SK-N-SH treated with all-trans-retinoic acid at 6 μM for 48 hours (cell line): ENCODE measurements around the gene GPATCH2.
"Not testable (repeated sequence)": the region's sequence is repeated elsewhere in the genome, so short reads cannot be mapped to it uniquely, and the experiment has no call there.

Experiments used
- ATAC-seq: fragments of 200-7000 bp; cut with Tn5 transposase; 3 replicates; pipeline ENCODE4 v1.9.1; 2020; ENCODE audit warnings: mild to moderate bottlenecking, moderate library complexity
- ARNTL ChIP-seq: fragments of 450-650 bp; formaldehyde crosslinking; IDR thresholded peaks from 2 replicates; pipeline ENCODE4 v1.5.0; 2020; ENCODE audit warnings: low read depth, mild to moderate bottlenecking, moderate library complexity, borderline replicate concordance
- BACH2 ChIP-seq: fragments of 250-450 bp; sonication (Bioruptor Pico); IDR thresholded peaks from 2 replicates; pipeline ENCODE4 v1.9.0; 2021; ENCODE audit warnings: mild to moderate bottlenecking, borderline replicate concordance
- CREB5 ChIP-seq: fragments of 250-450 bp; sonication (Bioruptor Pico); IDR thresholded peaks from 2 replicates; pipeline ENCODE4 v1.5.1; 2020; ENCODE audit warnings: low read depth, mild to moderate bottlenecking, moderate library complexity
- CSDC2 ChIP-seq: fragments of 250-450 bp; sonication (Bioruptor Pico); IDR thresholded peaks from 2 replicates; pipeline ENCODE4 v1.5.0; 2020; ENCODE audit warnings: mild to moderate bottlenecking, moderate library complexity
- ESRRG ChIP-seq: fragments of 250-450 bp; sonication (Bioruptor Pico); IDR thresholded peaks from 2 replicates; pipeline ENCODE4 v1.6.1; 2021; ENCODE audit warnings: mild to moderate bottlenecking
- GLIS3 ChIP-seq: fragments of 250-450 bp; sonication (Bioruptor Pico); IDR thresholded peaks from 2 replicates; pipeline ENCODE4 v1.5.0; 2020; ENCODE audit warnings: mild to moderate bottlenecking, moderate library complexity
- ISL1 ChIP-seq: fragments of 250-450 bp; sonication (Bioruptor Pico); IDR thresholded peaks from 2 replicates; pipeline ENCODE4 v2.1.2; 2022; ENCODE audit warnings: mild to moderate bottlenecking, moderate library complexity
- OSR1 ChIP-seq: fragments of 250-450 bp; sonication (Bioruptor Pico); IDR thresholded peaks from 2 replicates; pipeline ENCODE4 v1.8.0; 2022; ENCODE audit warnings: moderate library complexity, mild to moderate bottlenecking, inconsistent platforms
- PATZ1 ChIP-seq: fragments of 250-450 bp; sonication (Bioruptor Pico); IDR thresholded peaks from 2 replicates; pipeline ENCODE4 v1.8.0; 2020; ENCODE audit warnings: mild to moderate bottlenecking, moderate library complexity, borderline replicate concordance
- SNAI2 ChIP-seq: fragments of 250-450 bp; sonication (Bioruptor Pico); IDR thresholded peaks from 2 replicates; pipeline ENCODE4 v1.5.0; 2020; ENCODE audit warnings: mild to moderate bottlenecking, moderate library complexity
- TCF4 ChIP-seq: fragments of 250-450 bp; sonication (Bioruptor Pico); IDR thresholded peaks from 2 replicates; pipeline ENCODE4 v1.8.0; 2021; ENCODE audit warnings: mild to moderate bottlenecking, moderate library complexity, borderline replicate concordance
- TOX ChIP-seq: fragments of 250-450 bp; sonication (Bioruptor Pico); IDR thresholded peaks from 2 replicates; pipeline ENCODE4 v1.8.0; 2021; ENCODE audit warnings: mild to moderate bottlenecking, moderate library complexity, borderline replicate concordance
- TSHZ2 ChIP-seq: fragments of 250-450 bp; sonication (Bioruptor Pico); IDR thresholded peaks from 2 replicates; pipeline ENCODE4 v1.5.0; 2020; ENCODE audit warnings: mild to moderate bottlenecking, moderate library complexity
- ZC3H10 ChIP-seq: fragments of 250-450 bp; sonication (Bioruptor Pico); IDR thresholded peaks from 2 replicates; pipeline ENCODE4 v1.5.1; 2021; ENCODE audit warnings: mild to moderate bottlenecking, moderate library complexity
- ZFP3 ChIP-seq: fragments of 250-450 bp; sonication (Bioruptor Pico); IDR thresholded peaks from 2 replicates; pipeline ENCODE4 v1.5.0; 2020; ENCODE audit warnings: mild to moderate bottlenecking, moderate library complexity
- ZFP30 ChIP-seq: fragments of 450-650 bp; formaldehyde crosslinking; IDR thresholded peaks from 2 replicates; pipeline ENCODE4 v1.5.0; 2022; ENCODE audit warnings: mild to moderate bottlenecking, moderate library complexity
- ZNF70 ChIP-seq: fragments of 450-650 bp; formaldehyde crosslinking; IDR thresholded peaks from 2 replicates; pipeline ENCODE4 v1.5.0; 2020; ENCODE audit warnings: mild to moderate bottlenecking, moderate library complexity
- ZNF8 ChIP-seq: fragments of 450-650 bp; formaldehyde crosslinking; IDR thresholded peaks from 2 replicates; pipeline ENCODE4 v1.5.0; 2020; ENCODE audit warnings: mild to moderate bottlenecking, moderate library complexity

Gene GPATCH2

GRCh38 chr1:217599154-217599553 lies 31.7 kb downstream of the GPATCH2 start:
- ATAC-seq, result no peak

GRCh38 chr1:217590598-217590997 lies 40.3 kb downstream of the GPATCH2 start:
- TF ChIP-seq CREB5 (CRISPR knock-in tag) (no peak), CSDC2 (CRISPR knock-in tag) (no peak), ZNF70 (CRISPR knock-in tag) (no peak), OSR1 (CRISPR knock-in tag) (no peak), ZFP30 (CRISPR knock-in tag) (no peak), GLIS3 (CRISPR knock-in tag) (no peak), ZC3H10 (CRISPR knock-in tag) (no peak), PATZ1 (CRISPR knock-in tag) (no peak), SNAI2 (no peak), TOX (no peak), ISL1 (CRISPR knock-in tag) (no peak)
- no peak for ATAC-seq

More at GRCh38 chr1:217599154-217599553, 31.7 kb downstream of the GPATCH2 start:
- TF ChIP-seq TSHZ2 (no peak), ZFP3 (CRISPR knock-in tag) (no peak), ARNTL (no peak), OSR1 (CRISPR knock-in tag) (no peak), CSDC2 (CRISPR knock-in tag) (no peak), BACH2 (CRISPR knock-in tag) (no peak), ZFP30 (CRISPR knock-in tag) (no peak), TCF4 (CRISPR knock-in tag) (no peak), GLIS3 (CRISPR knock-in tag) (no peak), ZNF8 (CRISPR knock-in tag) (no peak), ESRRG (no peak), PATZ1 (CRISPR knock-in tag) (no peak)

- ATAC-seq, result no peak
- TF ChIP-seq ISL1 (CRISPR knock-in tag), result no peak
- no peak for TF ChIP-seq ZFP3 (CRISPR knock-in tag)
Observed at GRCh38 chr1:217586586-217586985, 44.3 kb downstream of the GPATCH2 start.

GRCh38 chr1:217585577-217585976 lies 45.3 kb downstream of the GPATCH2 start:
- TF ChIP-seq SNAI2, result no peak
- TF ChIP-seq ZNF70 (CRISPR knock-in tag), result no peak
- no peak for TF ChIP-seq ESRRG
- no peak for TF ChIP-seq ZNF8 (CRISPR knock-in tag)
- no peak for TF ChIP-seq CSDC2 (CRISPR knock-in tag)
- TF ChIP-seq TCF4 (CRISPR knock-in tag), result no peak
- no peak for TF ChIP-seq ZC3H10 (CRISPR knock-in tag)
- no peak for TF ChIP-seq PATZ1 (CRISPR knock-in tag)
- TF ChIP-seq ISL1 (CRISPR knock-in tag), result no peak
- no peak for ATAC-seq

GRCh38 chr1:217584286-217584811 lies 46.5 kb downstream of the GPATCH2 start:
- not testable (repeated sequence) for ATAC-seq
